Thyroid gland (tissue), 4 donors: Measurements from ENCODE around the gene AP2B1.

Experiments
- POLR2A ChIP-seq, 2 donors: fragments of 450-650 bp; IDR thresholded peaks; one replicate each; pipeline ENCODE4 v1.6.1; 2017; ENCODE audit warnings: antibody characterized with exemption in 2 of 2, mild to moderate bottlenecking in 2 of 2, moderate library complexity in 1 of 2
- TF ChIP-seq, protein P1 (sequence below), 6 experiments: fragments of 200-600 bp in 3 of 6; fragments of 450-650 bp in 3 of 6; sonication (generic) in 3 of 6; IDR thresholded peaks; one replicate each; pipeline ENCODE4 v1.5.1; 2016 to 2019; ENCODE audit warnings: antibody characterized with exemption in 6 of 6, mild to moderate bottlenecking in 2 of 6, inconsistent platforms in 1 of 6, moderate library complexity in 1 of 6

GRCh38 chr17:35694906-35695305, 107.8 kb downstream of the AP2B1 start:
- TF ChIP-seq POLR2A (IDR thresholded peaks at IDR 0.05): no peak
- TF ChIP-seq, protein P1, sequence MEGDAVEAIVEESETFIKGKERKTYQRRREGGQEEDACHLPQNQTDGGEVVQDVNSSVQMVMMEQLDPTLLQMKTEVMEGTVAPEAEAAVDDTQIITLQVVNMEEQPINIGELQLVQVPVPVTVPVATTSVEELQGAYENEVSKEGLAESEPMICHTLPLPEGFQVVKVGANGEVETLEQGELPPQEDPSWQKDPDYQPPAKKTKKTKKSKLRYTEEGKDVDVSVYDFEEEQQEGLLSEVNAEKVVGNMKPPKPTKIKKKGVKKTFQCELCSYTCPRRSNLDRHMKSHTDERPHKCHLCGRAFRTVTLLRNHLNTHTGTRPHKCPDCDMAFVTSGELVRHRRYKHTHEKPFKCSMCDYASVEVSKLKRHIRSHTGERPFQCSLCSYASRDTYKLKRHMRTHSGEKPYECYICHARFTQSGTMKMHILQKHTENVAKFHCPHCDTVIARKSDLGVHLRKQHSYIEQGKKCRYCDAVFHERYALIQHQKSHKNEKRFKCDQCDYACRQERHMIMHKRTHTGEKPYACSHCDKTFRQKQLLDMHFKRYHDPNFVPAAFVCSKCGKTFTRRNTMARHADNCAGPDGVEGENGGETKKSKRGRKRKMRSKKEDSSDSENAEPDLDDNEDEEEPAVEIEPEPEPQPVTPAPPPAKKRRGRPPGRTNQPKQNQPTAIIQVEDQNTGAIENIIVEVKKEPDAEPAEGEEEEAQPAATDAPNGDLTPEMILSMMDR (IDR thresholded peaks at IDR 0.05): no peak
